ENCODE results near the gene PPP3CA.

DNA sequence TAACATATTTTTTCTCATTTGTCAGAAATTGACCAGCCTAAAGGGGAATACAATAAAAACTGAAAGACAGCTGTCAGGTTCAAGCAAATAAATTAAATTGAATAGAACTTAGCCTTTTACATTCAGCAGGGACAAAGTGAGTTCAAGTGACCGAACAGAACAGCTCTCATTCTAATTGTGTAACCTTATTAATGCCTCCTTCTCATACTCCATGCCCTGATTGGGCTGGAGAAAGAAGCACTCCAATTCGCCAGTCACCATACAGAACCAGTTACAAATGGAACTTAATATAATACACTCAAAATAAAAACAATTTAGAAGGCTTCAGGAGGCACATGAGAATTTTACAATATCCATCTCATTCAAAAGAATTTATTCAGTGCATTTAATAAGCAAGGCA is 8.0 kb downstream of the PPP3CA start:
- no peak for TF ChIP-seq POLR2A (IDR thresholded peaks at IDR 0.05)
- TF ChIP-seq, protein P1, sequence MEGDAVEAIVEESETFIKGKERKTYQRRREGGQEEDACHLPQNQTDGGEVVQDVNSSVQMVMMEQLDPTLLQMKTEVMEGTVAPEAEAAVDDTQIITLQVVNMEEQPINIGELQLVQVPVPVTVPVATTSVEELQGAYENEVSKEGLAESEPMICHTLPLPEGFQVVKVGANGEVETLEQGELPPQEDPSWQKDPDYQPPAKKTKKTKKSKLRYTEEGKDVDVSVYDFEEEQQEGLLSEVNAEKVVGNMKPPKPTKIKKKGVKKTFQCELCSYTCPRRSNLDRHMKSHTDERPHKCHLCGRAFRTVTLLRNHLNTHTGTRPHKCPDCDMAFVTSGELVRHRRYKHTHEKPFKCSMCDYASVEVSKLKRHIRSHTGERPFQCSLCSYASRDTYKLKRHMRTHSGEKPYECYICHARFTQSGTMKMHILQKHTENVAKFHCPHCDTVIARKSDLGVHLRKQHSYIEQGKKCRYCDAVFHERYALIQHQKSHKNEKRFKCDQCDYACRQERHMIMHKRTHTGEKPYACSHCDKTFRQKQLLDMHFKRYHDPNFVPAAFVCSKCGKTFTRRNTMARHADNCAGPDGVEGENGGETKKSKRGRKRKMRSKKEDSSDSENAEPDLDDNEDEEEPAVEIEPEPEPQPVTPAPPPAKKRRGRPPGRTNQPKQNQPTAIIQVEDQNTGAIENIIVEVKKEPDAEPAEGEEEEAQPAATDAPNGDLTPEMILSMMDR (IDR thresholded peaks at IDR 0.05) = no peak
